Chondrocyte (in vitro differentiated cells): ENCODE results near the gene SDF2L1. TPM values are rescaled to one million over a fixed set of nuclear protein-coding genes. Genes with fewer than 3 reads are reported as not detected.

Experiments
- DNase-seq: peaks from one replicate; pipeline ENCODE4 v3.0.0; 2021; ENCODE audit warnings: mixed read lengths, low spot score
- H3K27ac Mint-ChIP-seq: one replicate; pipeline ENCODE4 v1.8.0; 2021; ENCODE audit warnings: mild to moderate bottlenecking, moderate library complexity, mixed read lengths; ENCODE audit not compliant: unreplicated experiment
- H3K27me3 Mint-ChIP-seq: 2 replicates; pipeline ENCODE4 v1.8.0; 2021; ENCODE audit warnings: low read depth, mixed read lengths
- H3K36me3 Mint-ChIP-seq: 2 replicates; pipeline ENCODE4 v1.8.0; 2021; ENCODE audit warnings: low read depth, mixed read lengths
- H3K4me1 Mint-ChIP-seq: 2 replicates; pipeline ENCODE4 v1.8.0; 2021; ENCODE audit warnings: low read depth, mild to moderate bottlenecking, mixed read lengths
- H3K4me3 Mint-ChIP-seq: one replicate; pipeline ENCODE4 v1.8.0; 2021; ENCODE audit warnings: mild to moderate bottlenecking, moderate library complexity, mixed read lengths; ENCODE audit not compliant: unreplicated experiment
- H3K9me3 Mint-ChIP-seq: 2 replicates; pipeline ENCODE4 v1.8.0; 2021; ENCODE audit warnings: low read depth, mixed read lengths
- CTCF ChIP-seq: fragments of 200-600 bp; sonication (generic); IDR thresholded peaks from 2 replicates; pipeline ENCODE4 v1.5.0; 2021; ENCODE audit warnings: antibody characterized with exemption, mild to moderate bottlenecking, moderate library complexity
- total RNA-seq: library from RNA; stranded (reverse); gene quantifications from 3 replicates; pipeline ENCODE4 v1.2.1, GENCODE V29; 2021

The SDF2L1 gene
- total RNA-seq, 1 donor from 2014 or later: 26.0 TPM

GRCh38 chr22:21681566-21682370 is 39.7 kb downstream of the SDF2L1 start:
- H3K9me3 Mint-ChIP-seq: no peaks in the 10 kb centered on the region
- DNase-seq: no peak
- H3K27ac Mint-ChIP-seq: no peak overlapping the region
- TF ChIP-seq CTCF: no peak
- H3K4me1 Mint-ChIP-seq: no peaks in the 10 kb centered on the region
- H3K27me3 Mint-ChIP-seq: no peaks in the 10 kb centered on the region
- H3K4me3 Mint-ChIP-seq: no peak overlapping the region
- peaks cover 4% of the 10 kb centered on the region for H3K36me3 Mint-ChIP-seq

GRCh38 chr22:21682385-21683175 is 40.5 kb downstream of the SDF2L1 start:
- no peak for TF ChIP-seq CTCF
- no peak overlapping the region for H3K4me3 Mint-ChIP-seq
- H3K36me3 Mint-ChIP-seq: peaks cover 4% of the 10 kb centered on the region
- no peaks in the 10 kb centered on the region for H3K4me1 Mint-ChIP-seq
- no peak overlapping the region for H3K27ac Mint-ChIP-seq
- no peak for DNase-seq
- no peaks in the 10 kb centered on the region for H3K27me3 Mint-ChIP-seq
- H3K9me3 Mint-ChIP-seq: no peaks in the 10 kb centered on the region

GRCh38 chr22:21683401-21683811 is 41.3 kb downstream of the SDF2L1 start:
- Mint-ChIP-seq H3K4me1 (no peaks in the 10 kb centered on the region), H3K27ac (no peak overlapping the region), H3K36me3 (peaks cover 4% of the 10 kb centered on the region), H3K27me3 (no peaks in the 10 kb centered on the region), H3K9me3 (no peaks in the 10 kb centered on the region), H3K4me3 (no peak overlapping the region)
- DNase-seq: no peak
- TF ChIP-seq CTCF: no peak

GRCh38 chr22:21684492-21685163 is 42.5 kb downstream of the SDF2L1 start:
- no peaks in the 10 kb centered on the region for H3K4me1 Mint-ChIP-seq
- H3K27ac Mint-ChIP-seq: no peak overlapping the region
- no peaks in the 10 kb centered on the region for H3K27me3 Mint-ChIP-seq
- TF ChIP-seq CTCF: no peak
- H3K4me3 Mint-ChIP-seq: no peak overlapping the region
- DNase-seq: no peak
- peaks cover 3% of the 10 kb centered on the region for H3K36me3 Mint-ChIP-seq
- H3K9me3 Mint-ChIP-seq: no peaks in the 10 kb centered on the region

GRCh38 chr22:21685164-21685513 is 43.0 kb downstream of the SDF2L1 start:
- Mint-ChIP-seq H3K4me3 (no peak overlapping the region), H3K9me3 (no peaks in the 10 kb centered on the region), H3K27ac (no peak overlapping the region), H3K36me3 (peaks cover 6% of the 10 kb centered on the region), H3K27me3 (no peaks in the 10 kb centered on the region), H3K4me1 (no peaks in the 10 kb centered on the region)
- TF ChIP-seq CTCF: no peak
- no peak for DNase-seq
